H1 (cell line): Measurements from ENCODE around the gene CUL4B. TPM values are rescaled to one million over a fixed set of nuclear protein-coding genes. Genes with fewer than 3 reads are reported as not detected.

ENCODE experiments used
- CTCF ChIA-PET: fragments of 300-600 bp; sonication (Branson Sonifier 250); formaldehyde crosslinking; loops from one replicate; lab custom pipeline; 2021; ENCODE audit not compliant: partially characterized antibody; lab: Charles Lee
- POLR2A ChIA-PET: fragments of 300-600 bp; sonication (Branson Sonifier 250); formaldehyde crosslinking; loops from one replicate; lab custom pipeline; 2021; ENCODE audit warnings: inconsistent platforms; ENCODE audit not compliant: partially characterized antibody; lab: Charles Lee
- DNase-seq, 2 experiments: peaks; one replicate each; pipeline versions ENCODE4 v3.0.0 to v3.0.0-alpha.2; 2010 to 2022; ENCODE audit warnings: low spot score in 2 of 2, low read depth in 1 of 2, mixed read lengths in 1 of 2
- FAIRE-seq: peaks from 2 replicates; lab custom pipeline; 2011; peaks lifted over from hg19 to GRCh38; lab: Jason Lieb, UNC
- H2AFZ ChIP-seq: 2 replicates; pipeline ENCODE4 v1.8.1; 2012; ENCODE audit warnings: low read length, inconsistent platforms
- H2AK5ac ChIP-seq: 2 replicates; pipeline ENCODE4 v1.6.1; 2013; ENCODE audit warnings: low read depth, low read length
- H2BK120ac ChIP-seq: replicated peaks from 2 replicates; pipeline ENCODE3; 2013; ENCODE audit warnings: low read depth, low read length, inconsistent platforms
- H2BK12ac ChIP-seq: 2 replicates; pipeline ENCODE4 v1.6.1; 2013; ENCODE audit warnings: low read depth, low read length
- H2BK15ac ChIP-seq: 2 replicates; pipeline ENCODE4 v1.6.1; 2013; ENCODE audit warnings: low read length
- H2BK20ac ChIP-seq: 2 replicates; pipeline ENCODE4 v1.6.1; 2013; ENCODE audit warnings: low read length
- H2BK5ac ChIP-seq: 2 replicates; pipeline ENCODE4 v1.6.1; 2013; ENCODE audit warnings: low read depth, low read length
- H3K14ac ChIP-seq: 2 replicates; pipeline ENCODE4 v1.6.1; 2013; ENCODE audit warnings: inconsistent platforms; ENCODE audit not compliant: insufficient read length
- H3K18ac ChIP-seq: 2 replicates; pipeline ENCODE4 v1.6.1; 2013; ENCODE audit warnings: low read length; ENCODE audit errors: extremely low read depth
- H3K23ac ChIP-seq: 2 replicates; pipeline ENCODE4 v1.6.1; 2013; ENCODE audit warnings: inconsistent platforms; ENCODE audit not compliant: insufficient read length
- H3K23me2 ChIP-seq: 2 replicates; pipeline ENCODE4 v1.6.1; 2013; ENCODE audit warnings: low read depth, low read length
- H3K27ac ChIP-seq: 2 replicates; pipeline ENCODE4 v1.6.1; 2011; ENCODE audit warnings: low read depth, low read length, inconsistent platforms
- H3K27me3 ChIP-seq, 4 experiments: replicated peaks in 1 of 4; 1 replicate in 1 of 4; 2 replicates in 3 of 4; pipeline versions ENCODE4 v1.6.1 to v1.8.1; 2011 to 2013; ENCODE audit warnings: low read length in 3 of 4, mild to moderate bottlenecking in 3 of 4, inconsistent platforms in 2 of 4, mixed read lengths in 2 of 4, moderate library complexity in 1 of 4; ENCODE audit not compliant: control insufficient read depth in 3 of 4, insufficient read depth in 3 of 4; ENCODE audit errors: extremely low read depth in 1 of 4
- H3K36me3 ChIP-seq, 4 experiments: 2 replicates each; pipeline versions ENCODE4 v1.6.1 to v1.8.1; 2011 to 2013; ENCODE audit warnings: mild to moderate bottlenecking in 4 of 4, low read length in 3 of 4, moderate library complexity in 2 of 4, control low read depth in 1 of 4, inconsistent platforms in 1 of 4; ENCODE audit not compliant: insufficient read depth in 4 of 4, control insufficient read depth in 2 of 4
- H3K4ac ChIP-seq: replicated peaks from 2 replicates; pipeline ENCODE3; 2013; ENCODE audit warnings: low read length, low read depth, mixed read lengths, inconsistent platforms; ENCODE audit not compliant: insufficient read length
- H3K4me1 ChIP-seq, 4 experiments: replicated peaks in 1 of 4; 1 replicate in 1 of 4; 2 replicates in 3 of 4; pipeline versions ENCODE4 v1.6.1 to v1.8.1; 2011 to 2013; ENCODE audit warnings: low read length in 3 of 4, inconsistent platforms in 2 of 4, mixed read lengths in 1 of 4; ENCODE audit not compliant: insufficient read depth in 4 of 4, control insufficient read depth in 3 of 4
- H3K4me2 ChIP-seq, 2 experiments: 2 replicates each; pipeline versions ENCODE4 v1.6.1 to v1.8.1; 2011 to 2013; ENCODE audit warnings: low read depth in 2 of 2, low read length in 2 of 2, control low read depth in 1 of 2, inconsistent platforms in 1 of 2, mild to moderate bottlenecking in 1 of 2; ENCODE audit not compliant: insufficient read depth in 1 of 2
- H3K4me3 ChIP-seq, 4 experiments: fragments of 200-600, 300-600 bp in 1 of 4; sonication (generic), shearing (Covaris generic), sonication (Bioruptor Twin) in 1 of 4; 2 replicates each; pipeline versions ENCODE4 v1.5.1 to v1.8.1; 2011 to 2016; ENCODE audit warnings: low read length in 4 of 4, low read depth in 3 of 4, control low read depth in 2 of 4, inconsistent platforms in 2 of 4, mild to moderate bottlenecking in 2 of 4, mixed read lengths in 1 of 4, moderate library complexity in 1 of 4; ENCODE audit not compliant: insufficient read depth in 2 of 4; ENCODE audit errors: extremely low read depth in 1 of 4
- H3K56ac ChIP-seq: replicated peaks from 2 replicates; pipeline ENCODE3; 2013; ENCODE audit warnings: low read depth, mild to moderate bottlenecking, mixed read lengths, low read length, inconsistent platforms; ENCODE audit not compliant: insufficient read length
- H3K79me1 ChIP-seq: 2 replicates; pipeline ENCODE4 v1.6.1; 2013; ENCODE audit warnings: low read depth, low read length, control low read depth
- H3K79me2 ChIP-seq, 2 experiments: 2 replicates each; pipeline versions ENCODE4 v1.6.1 to v1.8.1; 2012 to 2013; ENCODE audit warnings: low read length in 2 of 2, mild to moderate bottlenecking in 2 of 2, inconsistent platforms in 1 of 2; ENCODE audit not compliant: insufficient read depth in 2 of 2, control insufficient read depth in 1 of 2
- H3K9ac ChIP-seq, 4 experiments: replicated peaks in 1 of 4; 1 replicate in 1 of 4; 2 replicates in 3 of 4; pipeline versions ENCODE4 v1.6.1 to v1.8.1; 2011 to 2013; ENCODE audit warnings: low read depth in 3 of 4, low read length in 3 of 4, control low read depth in 2 of 4, mild to moderate bottlenecking in 2 of 4, moderate library complexity in 2 of 4, inconsistent platforms in 1 of 4; ENCODE audit errors: extremely low read depth in 1 of 4
- H3K9me3 ChIP-seq, 2 experiments: 2 replicates each; pipeline versions ENCODE4 v1.6.1 to v1.8.1; 2012 to 2013; ENCODE audit warnings: mild to moderate bottlenecking in 2 of 2, moderate library complexity in 2 of 2, control low read depth in 1 of 2, inconsistent platforms in 1 of 2, low read depth in 1 of 2, low read length in 1 of 2, mixed read lengths in 1 of 2; ENCODE audit not compliant: insufficient read depth in 2 of 2
- H4K20me1 ChIP-seq, 2 experiments: replicated peaks in 1 of 2; 2 replicates each; pipeline versions ENCODE3 to v1.8.1; 2011 to 2013; ENCODE audit warnings: inconsistent platforms in 2 of 2, low read length in 2 of 2, mild to moderate bottlenecking in 1 of 2; ENCODE audit not compliant: insufficient read depth in 2 of 2, control insufficient read depth in 1 of 2
- H4K5ac ChIP-seq: 2 replicates; pipeline ENCODE4 v1.6.1; 2013; ENCODE audit warnings: low read length, low read depth, mixed read lengths, inconsistent platforms; ENCODE audit not compliant: insufficient read length
- H4K8ac ChIP-seq: 2 replicates; pipeline ENCODE4 v1.8.0; 2013; ENCODE audit warnings: mild to moderate bottlenecking, moderate library complexity, low read length, inconsistent platforms; ENCODE audit not compliant: insufficient read depth; ENCODE audit errors: extremely low read depth
- H4K91ac ChIP-seq: replicated peaks from 2 replicates; pipeline ENCODE3; 2013; ENCODE audit warnings: low read length, mixed read lengths, inconsistent platforms; ENCODE audit not compliant: insufficient read length
- ASH2L ChIP-seq: fragments of 200-600, 300-600 bp; sonication (generic); IDR thresholded peaks from one replicate; pipeline ENCODE4 v1.7.1; 2017; ENCODE audit warnings: low read length
- CBX8 ChIP-seq: fragments of 300-800, 300-1000 bp; sonication (generic); IDR thresholded peaks from 2 replicates; pipeline ENCODE4 v1.7.1; 2016; ENCODE audit warnings: low read depth, low read length, borderline replicate concordance
- CHD1 ChIP-seq: IDR thresholded peaks from 2 replicates; pipeline ENCODE4 v1.6.1; 2012; ENCODE audit warnings: low read depth, low read length, improper control_type of control experiment
- CREB1 ChIP-seq: IDR thresholded peaks from 2 replicates; pipeline ENCODE4 v1.6.1; 2012; ENCODE audit warnings: inconsistent platforms
- KDM4A ChIP-seq: IDR thresholded peaks from one replicate; pipeline ENCODE4 v1.7.1; 2012; ENCODE audit warnings: low read depth, mild to moderate bottlenecking, moderate library complexity, low read length, inconsistent platforms; ENCODE audit not compliant: severe bottlenecking
- RNF2 ChIP-seq: fragments of 200-900, 300-1000 bp; sonication (generic); IDR thresholded peaks from 2 replicates; pipeline ENCODE4 v1.7.1; 2016; ENCODE audit warnings: borderline replicate concordance, low read depth, mild to moderate bottlenecking, antibody characterized with exemption, low read length; ENCODE audit not compliant: poor library complexity, severe bottlenecking; ENCODE audit errors: missing control alignments
- SP1 ChIP-seq: IDR thresholded peaks from 2 replicates; pipeline ENCODE4 v1.6.1; 2011; ENCODE audit warnings: low read depth, low read length
- SP2 ChIP-seq: IDR thresholded peaks from 2 replicates; pipeline ENCODE4 v1.6.1; 2012; ENCODE audit warnings: mild to moderate bottlenecking, low read length, inconsistent platforms
- YY1 ChIP-seq: IDR thresholded peaks from 2 replicates; pipeline ENCODE4 v1.6.1; 2011; ENCODE audit warnings: low read depth, mild to moderate bottlenecking, low read length
- WGBS, 2 experiments: shearing (Covaris generic) in 1 of 2; methylation state at CpG; one replicate each; pipeline versions ENCODE4 v1.1.6 to v1.1.7; 2013 to 2015; ENCODE audit warnings: low lambda C conversion rate in 2 of 2, mixed read lengths in 2 of 2, inconsistent platforms in 1 of 2, low coverage in 1 of 2, missing lambda C conversion rate in 1 of 2; ENCODE audit not compliant: insufficient replicate concordance in 2 of 2, insufficient coverage in 1 of 2, insufficient read length in 1 of 2; ENCODE audit errors: extremely low coverage in 1 of 2, missing lambda C conversion rate in 1 of 2; 5-methylcytosine and 5-hydroxymethylcytosine counted together
- polyA plus RNA-seq, 7 experiments: library from polyadenylated mRNA; depleted of rRNA in 3 of 7; stranded (reverse) in 5 of 7; unstranded in 2 of 7; fragments of >200 nt in 5 of 7; fragments of 200-250 nt in 2 of 7; gene quantifications; 1 replicate in 5 of 7; 2 replicates in 1 of 7; 4 replicates in 1 of 7; pipeline versions ENCODE4 v1.2.1 to v1.2.3, GENCODE V29; 2011 to 2013; ENCODE audit warnings: missing spikeins in 2 of 7, mixed read lengths in 2 of 7
- total RNA-seq: library from RNA; stranded (reverse); fragmentation: NEBNext Ultra II Directional; extraction: Animal tissue kit (Norgen Biotek cat#: 25700); gene quantifications from 2 replicates; pipeline ENCODE4 v1.2.1, GENCODE V29; 2021

The CUL4B gene
- total and polyA plus RNA-seq, 2 of the 8 experiments (the other 6 are each of a cell fraction or from before 2014, with no cell fraction given), result 11.7 to 44.0 TPM

DNA sequence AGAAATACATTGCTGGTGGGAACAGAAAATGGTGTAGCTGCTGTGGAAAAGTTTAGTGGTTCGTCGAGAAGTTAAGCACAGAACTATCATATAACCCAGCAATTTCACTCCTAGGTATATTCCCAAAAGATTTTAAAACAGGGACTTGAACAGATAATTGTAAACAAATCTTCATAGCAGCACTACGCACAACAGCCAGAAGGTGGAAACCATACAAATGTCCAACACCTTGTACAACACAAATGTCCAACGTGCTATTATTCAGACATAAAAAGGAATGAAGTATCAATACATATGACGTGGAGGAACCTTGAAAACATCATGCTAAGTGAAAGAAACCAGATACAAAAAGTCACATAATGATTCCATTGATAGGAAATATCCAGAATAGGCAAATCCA lies 37.9 kb downstream of the CUL4B start:
- CTCF ChIA-PET, result no interaction called here
- Histone ChIP-seq H3K27ac (no peak overlapping the region), H3K56ac (no peak overlapping the region), H3K79me2 (no peaks in the 10 kb centered on the region), H2BK20ac (no peak overlapping the region), H2AK5ac (no peak overlapping the region), H2BK15ac (no peak overlapping the region), H3K23me2 (no peaks in the 10 kb centered on the region), H3K9ac (no peak overlapping the region), H2AFZ (no peak overlapping the region), H4K91ac (no peak overlapping the region), H3K4ac (no peak overlapping the region), H3K14ac (no peak overlapping the region), H3K79me1 (no peaks in the 10 kb centered on the region), H3K9me3 (no peaks in the 10 kb centered on the region), H3K18ac (no peak overlapping the region), H3K36me3 (peaks cover 0 to 9% (median 0%) of the 10 kb centered on the region in 4 experiments; a peak in 1 of 8 replicates), H3K4me2 (no peak overlapping the region), H3K4me3 (no peak overlapping the region), H3K27me3 (no peaks in the 10 kb centered on the region), H4K8ac (no peak overlapping the region), H3K23ac (no peak overlapping the region), H4K5ac (no peak overlapping the region), H2BK12ac (no peak overlapping the region), H2BK5ac (no peak overlapping the region), H4K20me1 (no peaks in the 10 kb centered on the region), H2BK120ac (no peak overlapping the region), H3K4me1 (no peaks in the 10 kb centered on the region)
- FAIRE-seq, result no peak
- TF ChIP-seq YY1, result no peak
- TF ChIP-seq RNF2, result no peak
- no peak for TF ChIP-seq CHD1
- no peak for TF ChIP-seq KDM4A
- TF ChIP-seq ASH2L, result no peak
- no peak for TF ChIP-seq CBX8
- no peak for TF ChIP-seq CREB1
- TF ChIP-seq SP2, result no peak
- no peak for TF ChIP-seq SP1
- DNase-seq, result no peak
- 93% methylated on average over 5 of the region's 5 CpGs; no CpG with 5 or more reads in 1 of the 2 experiments for WGBS, 2 experiments
- POLR2A ChIA-PET, result no interaction called here
